Astrocyte (in vitro differentiated cells and primary cell): ENCODE data around the gene CFAP45. TPM values are rescaled to one million over a fixed set of nuclear protein-coding genes. Genes with fewer than 3 reads are reported as not detected.

Experiments
- DNase-seq: peaks from one replicate; pipeline ENCODE4 v3.0.0-alpha.2; 2010; ENCODE audit warnings: low read depth
- FAIRE-seq: peaks from 2 replicates; lab custom pipeline; 2011; peaks lifted over from hg19 to GRCh38; lab: Jason Lieb, UNC
- H2AFZ ChIP-seq: 2 replicates; pipeline ENCODE4 v1.6.0; 2012; ENCODE audit warnings: low read depth, low read length, inconsistent platforms
- H3K27ac ChIP-seq: 2 replicates; pipeline ENCODE4 v1.5.1; 2011; ENCODE audit warnings: low read depth, low read length, inconsistent platforms
- H3K27me3 ChIP-seq: 2 replicates; pipeline ENCODE4 v1.6.0; 2011; ENCODE audit warnings: low read length, inconsistent platforms; ENCODE audit not compliant: insufficient read depth
- H3K36me3 ChIP-seq: 2 replicates; pipeline ENCODE4 v1.5.1; 2011; ENCODE audit warnings: low read length, inconsistent platforms; ENCODE audit not compliant: insufficient read depth
- H3K4me1 ChIP-seq: 2 replicates; pipeline ENCODE4 v1.5.1; 2011; ENCODE audit warnings: low read length, inconsistent platforms; ENCODE audit not compliant: insufficient read depth
- H3K4me2 ChIP-seq: 2 replicates; pipeline ENCODE4 v1.6.0; 2012; ENCODE audit warnings: low read length, inconsistent platforms
- H3K4me3 ChIP-seq: 2 replicates; pipeline ENCODE4 v1.5.1; 2011; ENCODE audit warnings: low read depth, mild to moderate bottlenecking, low read length, inconsistent platforms; ENCODE audit not compliant: insufficient read depth
- H3K79me2 ChIP-seq: 2 replicates; pipeline ENCODE4 v1.6.0; 2012; ENCODE audit warnings: mild to moderate bottlenecking, low read length, inconsistent platforms; ENCODE audit not compliant: insufficient read depth
- H3K9ac ChIP-seq: 2 replicates; pipeline ENCODE4 v1.6.0; 2012; ENCODE audit warnings: mild to moderate bottlenecking, low read length, inconsistent platforms
- H3K9me3 ChIP-seq: 2 replicates; pipeline ENCODE4 v1.5.1; 2012; ENCODE audit warnings: low read depth, mild to moderate bottlenecking, low read length, inconsistent platforms; ENCODE audit not compliant: insufficient read depth
- H4K20me1 ChIP-seq: 2 replicates; pipeline ENCODE4 v1.6.0; 2012; ENCODE audit warnings: low read length, inconsistent platforms; ENCODE audit not compliant: insufficient read depth
- H3K27ac Mint-ChIP-seq: one replicate; pipeline ENCODE4 v1.8.0; 2021; ENCODE audit warnings: mild to moderate bottlenecking, mixed read lengths; ENCODE audit not compliant: unreplicated experiment
- H3K27me3 Mint-ChIP-seq: one replicate; pipeline ENCODE4 v1.8.0; 2021; ENCODE audit warnings: low read depth, mixed read lengths; ENCODE audit not compliant: unreplicated experiment
- H3K36me3 Mint-ChIP-seq: one replicate; pipeline ENCODE4 v1.8.0; 2021; ENCODE audit warnings: low read depth, mixed read lengths; ENCODE audit not compliant: unreplicated experiment
- H3K4me1 Mint-ChIP-seq: one replicate; pipeline ENCODE4 v1.8.0; 2021; ENCODE audit warnings: low read depth, mixed read lengths; ENCODE audit not compliant: unreplicated experiment
- H3K4me3 Mint-ChIP-seq: one replicate; pipeline ENCODE4 v1.8.0; 2021; ENCODE audit warnings: mild to moderate bottlenecking, moderate library complexity, mixed read lengths; ENCODE audit not compliant: unreplicated experiment
- H3K9me3 Mint-ChIP-seq: one replicate; pipeline ENCODE4 v1.8.0; 2021; ENCODE audit warnings: mild to moderate bottlenecking, mixed read lengths; ENCODE audit not compliant: unreplicated experiment
- CTCF ChIP-seq: IDR thresholded peaks from 2 replicates; pipeline ENCODE4 v1.5.1; 2011; ENCODE audit warnings: low read depth, mild to moderate bottlenecking, inconsistent platforms, low read length, moderate library complexity; ENCODE audit not compliant: insufficient read depth
- EZH2 ChIP-seq: IDR thresholded peaks from 2 replicates; pipeline ENCODE4 v1.6.1; 2012; ENCODE audit warnings: mild to moderate bottlenecking, low read length, inconsistent platforms; ENCODE audit not compliant: insufficient read depth
- total RNA-seq: library from RNA; stranded (reverse); gene quantifications from 2 replicates; pipeline ENCODE4 v1.2.1, GENCODE V29; 2021

Gene CFAP45
- total RNA-seq, 1 donor from 2014 or later: 3.2 TPM

- no peaks in the 10 kb centered on the region for H3K27me3 ChIP-seq
- no peak for TF ChIP-seq EZH2
- TF ChIP-seq CTCF: no peak
- no peak overlapping the region for H3K4me3 Mint-ChIP-seq
- no peak overlapping the region for H3K4me3 ChIP-seq
- DNase-seq: no peak
- H3K27me3 Mint-ChIP-seq: peaks cover 12% of the 10 kb centered on the region
- no peaks in the 10 kb centered on the region for H3K9me3 ChIP-seq
- no peak overlapping the region for H3K27ac Mint-ChIP-seq
- H3K4me2 ChIP-seq: no peak overlapping the region
- no peak for FAIRE-seq
- H2AFZ ChIP-seq: no peak overlapping the region
- peaks cover 19% of the 10 kb centered on the region for H3K4me1 ChIP-seq
- no peaks in the 10 kb centered on the region for H4K20me1 ChIP-seq
- no peaks in the 10 kb centered on the region for H3K36me3 ChIP-seq
- peaks cover 24% of the 10 kb centered on the region for H3K4me1 Mint-ChIP-seq
- H3K36me3 Mint-ChIP-seq: no peaks in the 10 kb centered on the region
- no peak overlapping the region for H3K9ac ChIP-seq
- H3K79me2 ChIP-seq: no peaks in the 10 kb centered on the region
- no peak overlapping the region for H3K27ac ChIP-seq
- H3K9me3 Mint-ChIP-seq: no peaks in the 10 kb centered on the region
These were observed 4.7 kb downstream of the CFAP45 start for GRCh38 chr1:159895286-159895685.

DNA sequence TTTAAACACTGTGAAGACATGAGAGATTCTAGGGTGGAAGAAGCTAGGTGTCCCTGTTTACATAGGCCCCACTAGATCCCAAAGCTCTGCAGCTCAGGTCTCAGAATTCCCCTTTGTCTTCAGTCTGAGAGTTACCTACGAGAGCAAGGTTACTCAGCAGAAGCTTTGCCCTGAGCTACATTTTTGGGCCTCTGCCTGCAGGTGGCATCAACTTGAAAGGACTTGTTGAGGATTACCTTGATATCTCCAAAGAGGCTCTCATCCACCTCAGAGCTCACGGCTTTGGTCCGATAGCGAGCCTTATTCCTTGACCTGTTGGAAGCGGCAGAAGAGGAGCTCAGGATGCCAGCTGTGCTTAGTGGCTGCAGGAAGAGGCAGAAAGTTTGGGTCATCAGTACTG is 7.0 kb downstream of the CFAP45 start:
- Mint-ChIP-seq H3K27ac (no peak overlapping the region), H3K4me3 (no peak overlapping the region), H3K36me3 (no peaks in the 10 kb centered on the region), H3K27me3 (peaks cover 10% of the 10 kb centered on the region), H3K9me3 (no peaks in the 10 kb centered on the region), H3K4me1 (peaks cover 32% of the 10 kb centered on the region)
- Histone ChIP-seq H3K9me3 (no peaks in the 10 kb centered on the region), H3K4me2 (no peak overlapping the region), H3K4me1 (peaks cover 27% of the 10 kb centered on the region), H3K36me3 (no peaks in the 10 kb centered on the region), H3K27me3 (no peaks in the 10 kb centered on the region), H3K9ac (no peak overlapping the region), H2AFZ (no peak overlapping the region), H4K20me1 (no peaks in the 10 kb centered on the region), H3K4me3 (no peak overlapping the region), H3K27ac (no peak overlapping the region), H3K79me2 (no peaks in the 10 kb centered on the region)
- TF ChIP-seq CTCF (no peak), EZH2 (no peak)
- FAIRE-seq (no peak), DNase-seq (no peak)

DNA sequence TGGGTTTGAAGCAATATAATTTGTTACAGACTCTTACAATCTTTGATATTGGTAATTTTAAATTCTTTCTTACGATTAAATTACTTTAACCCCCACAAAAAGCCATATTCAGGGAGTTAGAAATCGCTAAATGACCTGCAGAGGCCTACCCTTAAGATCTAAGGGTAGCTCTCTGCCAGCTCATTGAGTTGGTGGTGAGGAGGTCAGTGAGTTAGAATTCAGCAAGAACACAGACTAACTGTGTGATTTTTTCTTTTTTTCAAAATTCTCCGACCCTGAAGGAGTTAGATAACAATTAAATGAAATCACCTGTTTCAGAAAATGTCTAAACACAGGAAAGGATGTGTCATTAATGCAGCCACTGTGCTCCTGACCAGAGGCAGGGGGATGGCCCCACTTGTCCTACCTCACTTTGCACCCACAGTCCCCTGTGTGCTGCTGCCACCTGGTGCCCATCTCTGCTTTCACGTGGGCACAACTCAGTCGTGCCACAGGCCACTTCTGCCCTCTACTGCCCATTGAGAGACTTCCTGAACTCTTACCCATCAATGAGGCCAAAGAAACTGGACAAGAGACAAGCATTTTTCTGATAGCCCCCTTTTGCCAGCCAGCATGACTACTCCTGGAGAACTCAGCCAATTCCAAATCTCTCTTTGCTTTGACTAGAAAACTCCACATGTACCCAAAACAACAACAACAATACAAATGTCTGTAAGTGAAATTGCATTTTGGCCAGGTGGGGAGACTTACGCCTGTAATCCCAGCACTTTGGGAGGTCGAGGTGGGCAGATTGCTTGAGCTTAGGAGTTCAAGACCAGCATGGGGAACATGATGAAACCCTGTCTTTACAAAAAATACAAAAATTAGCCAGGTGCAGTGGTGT is 8.4 kb downstream of the CFAP45 start:
- Mint-ChIP-seq H3K27ac (peak overlapping the region; percentile 67), H3K4me1 (peaks cover 28% of the 10 kb centered on the region), H3K9me3 (no peaks in the 10 kb centered on the region), H3K36me3 (no peaks in the 10 kb centered on the region), H3K27me3 (peaks cover 7% of the 10 kb centered on the region), H3K4me3 (no peak overlapping the region)
- Histone ChIP-seq H3K9ac (peak overlapping the region; percentile 22), H3K4me3 (no peak overlapping the region), H3K36me3 (no peaks in the 10 kb centered on the region), H3K27me3 (no peaks in the 10 kb centered on the region), H3K79me2 (no peaks in the 10 kb centered on the region), H4K20me1 (no peaks in the 10 kb centered on the region), H3K27ac (peak overlapping the region; percentile 44), H3K9me3 (no peaks in the 10 kb centered on the region), H3K4me2 (peak overlapping the region; percentile 11), H3K4me1 (peaks cover 24% of the 10 kb centered on the region), H2AFZ (no peak overlapping the region)
- TF ChIP-seq EZH2 (no peak), CTCF (peak; percentile 99)
- FAIRE-seq (peak; percentile 29), DNase-seq (peak; percentile 77)
